Keratinocyte (primary cell): ENCODE data around the gene ATP7B. TPM values are rescaled to one million over a fixed set of nuclear protein-coding genes. Genes with fewer than 3 reads are reported as not detected.

Experiments
- DNase-seq: peaks from one replicate; pipeline ENCODE4 v3.0.0-alpha.2; 2011; ENCODE audit warnings: low read depth, missing footprints, low spot score
- FAIRE-seq: peaks from 2 replicates; lab custom pipeline; 2011; peaks lifted over from hg19 to GRCh38; lab: Jason Lieb, UNC
- H2AFZ ChIP-seq: 2 replicates; pipeline ENCODE4 v1.6.0; 2012; ENCODE audit warnings: low read length, control low read depth, inconsistent platforms; ENCODE audit not compliant: control insufficient read depth
- H3K27ac ChIP-seq: 2 replicates; pipeline ENCODE4 v1.5.1; 2011; ENCODE audit warnings: low read length; ENCODE audit not compliant: control insufficient read depth, insufficient read depth
- H3K27me3 ChIP-seq: 3 replicates; pipeline ENCODE4 v1.6.0; 2011; ENCODE audit warnings: low read length; ENCODE audit not compliant: control insufficient read depth, insufficient read depth; ENCODE audit errors: extremely low read depth
- H3K36me3 ChIP-seq, 2 experiments: 2 replicates in 1 of 2; 3 replicates in 1 of 2; pipeline ENCODE4 v1.5.1; 2011; ENCODE audit warnings: low read length in 2 of 2, mild to moderate bottlenecking in 1 of 2; ENCODE audit not compliant: control insufficient read depth in 2 of 2, insufficient read depth in 2 of 2; ENCODE audit errors: extremely low read depth in 1 of 2
- H3K4me1 ChIP-seq: 3 replicates; pipeline ENCODE4 v1.5.1; 2011; ENCODE audit warnings: low read length; ENCODE audit not compliant: control insufficient read depth, insufficient read depth; ENCODE audit errors: extremely low read depth
- H3K4me2 ChIP-seq: 3 replicates; pipeline ENCODE4 v1.6.0; 2011; ENCODE audit warnings: low read depth, low read length; ENCODE audit not compliant: control insufficient read depth, insufficient read depth; ENCODE audit errors: extremely low read depth
- H3K4me3 ChIP-seq, 3 experiments: fragments of 200-600 bp in 1 of 3; sonication (generic) in 1 of 3; 2 replicates in 2 of 3; 3 replicates in 1 of 3; pipeline ENCODE4 v1.5.1; 2011 to 2016; ENCODE audit warnings: low read length in 3 of 3, mild to moderate bottlenecking in 3 of 3, control low read depth in 2 of 3, inconsistent platforms in 1 of 3, low read depth in 1 of 3, mixed read lengths in 1 of 3, mixed run types in 1 of 3, moderate library complexity in 1 of 3; ENCODE audit not compliant: control insufficient read depth in 2 of 3, insufficient read depth in 2 of 3; ENCODE audit errors: extremely low read depth in 1 of 3
- H3K79me2 ChIP-seq: 2 replicates; pipeline ENCODE4 v1.6.0; 2012; ENCODE audit warnings: low read length; ENCODE audit not compliant: control insufficient read depth, insufficient read depth
- H3K9ac ChIP-seq: 3 replicates; pipeline ENCODE4 v1.6.0; 2011; ENCODE audit warnings: low read length; ENCODE audit not compliant: control insufficient read depth, insufficient read depth; ENCODE audit errors: extremely low read depth
- H3K9me1 ChIP-seq: 3 replicates; pipeline ENCODE4 v1.6.0; 2011; ENCODE audit warnings: low read length; ENCODE audit not compliant: control insufficient read depth, insufficient read depth; ENCODE audit errors: extremely low read depth
- H3K9me3 ChIP-seq: 2 replicates; pipeline ENCODE4 v1.5.1; 2012; ENCODE audit warnings: low read depth, low read length; ENCODE audit not compliant: control insufficient read depth
- H4K20me1 ChIP-seq: 3 replicates; pipeline ENCODE4 v1.6.0; 2011; ENCODE audit warnings: low read length; ENCODE audit not compliant: control insufficient read depth, insufficient read depth; ENCODE audit errors: extremely low read depth
- CTCF ChIP-seq, 3 experiments: IDR thresholded peaks in 1 of 3; conservative IDR thresholded peaks in 1 of 3; optimal IDR thresholded peaks in 1 of 3; 2 replicates in 2 of 3; 3 replicates in 1 of 3; pipeline versions ENCODE3 to v1.5.1; 2011; ENCODE audit warnings: low read length in 3 of 3, mild to moderate bottlenecking in 3 of 3, moderate library complexity in 2 of 3, control low read depth in 1 of 3, inconsistent platforms in 1 of 3; ENCODE audit not compliant: insufficient read depth in 2 of 3; ENCODE audit errors: extremely low read depth in 1 of 3
- EZH2 ChIP-seq: IDR thresholded peaks from one replicate; pipeline ENCODE4 v1.6.1; 2012; ENCODE audit warnings: inconsistent platforms, mild to moderate bottlenecking, low read length, moderate library complexity
- dilution Hi-C: fragments of 300-500 bp; cut with MboI; formaldehyde crosslinking; loops from one replicate; pipeline ENCODE4 v1.7.0; 2020; ENCODE audit warnings: low sequenced_read_pairs; ENCODE audit not compliant: extremely low pct_ligation_motif_present
- polyA plus RNA-seq, 5 experiments: library from polyadenylated mRNA; depleted of rRNA in 3 of 5; stranded (reverse) in 3 of 5; stranded (forward) in 1 of 5; unstranded in 1 of 5; fragments of >200 nt; gene quantifications; 1 replicate in 1 of 5; 2 replicates in 3 of 5; 3 replicates in 1 of 5; pipeline versions ENCODE4 v1.2.1 to v1.2.3, GENCODE V29; 2011 to 2012; ENCODE audit warnings: missing spikeins in 2 of 5, low read depth in 1 of 5, low replicate concordance in 1 of 5

ATP7B gene
- polyA plus RNA-seq, 1 donor (not counting 4 experiments of a cell fraction or from before 2014, with no cell fraction given): 5.2 TPM

- FAIRE-seq: peak; percentile 59
- no peak overlapping the region for H3K4me3 ChIP-seq
- H3K27ac ChIP-seq: no peak overlapping the region
- H3K79me2 ChIP-seq: no peaks in the 10 kb centered on the region
- no peaks in the 10 kb centered on the region for H3K9me3 ChIP-seq
- peak; percentile 8 to 23 (median 13) for TF ChIP-seq CTCF (optimal IDR thresholded peaks at IDR 0.05 in 1 of 3, IDR thresholded peaks at IDR 0.05 in 1 of 3, conservative IDR thresholded peaks at IDR 0.05 in 1 of 3; ENCODE audit: extremely low read depth in 1 of 3, insufficient read depth in 2 of 3, low read length in 3 of 3)
- no peak for TF ChIP-seq EZH2
- peaks cover 12% of the 10 kb centered on the region for H3K27me3 ChIP-seq
- H2AFZ ChIP-seq: no peak overlapping the region
- no peak overlapping the region for H3K9ac ChIP-seq
- dilution Hi-C loops: no loop called here
- no peaks in the 10 kb centered on the region for H4K20me1 ChIP-seq
- no peaks in the 10 kb centered on the region for H3K36me3 ChIP-seq
- peaks cover 12% of the 10 kb centered on the region for H3K4me1 ChIP-seq
- DNase-seq: no peak
- H3K9me1 ChIP-seq: no peaks in the 10 kb centered on the region
- no peak overlapping the region for H3K4me2 ChIP-seq
Observed at GRCh38 chr13:51995677-51996551, 15.3 kb downstream of the ATP7B start.

- no peaks in the 10 kb centered on the region for H3K79me2 ChIP-seq
- no peak overlapping the region for H3K27ac ChIP-seq
- no peak for TF ChIP-seq EZH2
- no peaks in the 10 kb centered on the region for H3K9me1 ChIP-seq
- H3K4me2 ChIP-seq: no peak overlapping the region
- DNase-seq (no peak), FAIRE-seq (no peak)
- H3K4me3 ChIP-seq: no peak overlapping the region
- H3K27me3 ChIP-seq: peaks cover 5% of the 10 kb centered on the region
- H2AFZ ChIP-seq: no peak overlapping the region
- H3K36me3 ChIP-seq: no peaks in the 10 kb centered on the region
- H3K9ac ChIP-seq: no peak overlapping the region
- no peaks in the 10 kb centered on the region for H4K20me1 ChIP-seq
- no peaks in the 10 kb centered on the region for H3K9me3 ChIP-seq
- dilution Hi-C loops: no loop called here
- H3K4me1 ChIP-seq: peaks cover 6% of the 10 kb centered on the region
Observed at GRCh38 chr13:51993713-51994112, 17.5 kb downstream of the ATP7B start.
